IPS DF 4.7 (cell line): ENCODE results near the gene CDCA3.

Experiments used
- DNase-seq: peaks from one replicate; pipeline ENCODE4 v3.0.0-alpha.2; 2013; ENCODE audit warnings: low spot score; ENCODE audit errors: extremely low read depth

Gene CDCA3

GRCh38 chr12:6833189-6833890 is 17.7 kb downstream of the CDCA3 start:
- DNase-seq = no peak

GRCh38 chr12:6832125-6832524 is 19.0 kb downstream of the CDCA3 start:
- no peak for DNase-seq

GRCh38 chr12:6831450-6831995 is 19.6 kb downstream of the CDCA3 start:
- no peak for DNase-seq

- no peak for DNase-seq
These were observed 20.1 kb downstream of the CDCA3 start for GRCh38 chr12:6830999-6831398.

DNA sequence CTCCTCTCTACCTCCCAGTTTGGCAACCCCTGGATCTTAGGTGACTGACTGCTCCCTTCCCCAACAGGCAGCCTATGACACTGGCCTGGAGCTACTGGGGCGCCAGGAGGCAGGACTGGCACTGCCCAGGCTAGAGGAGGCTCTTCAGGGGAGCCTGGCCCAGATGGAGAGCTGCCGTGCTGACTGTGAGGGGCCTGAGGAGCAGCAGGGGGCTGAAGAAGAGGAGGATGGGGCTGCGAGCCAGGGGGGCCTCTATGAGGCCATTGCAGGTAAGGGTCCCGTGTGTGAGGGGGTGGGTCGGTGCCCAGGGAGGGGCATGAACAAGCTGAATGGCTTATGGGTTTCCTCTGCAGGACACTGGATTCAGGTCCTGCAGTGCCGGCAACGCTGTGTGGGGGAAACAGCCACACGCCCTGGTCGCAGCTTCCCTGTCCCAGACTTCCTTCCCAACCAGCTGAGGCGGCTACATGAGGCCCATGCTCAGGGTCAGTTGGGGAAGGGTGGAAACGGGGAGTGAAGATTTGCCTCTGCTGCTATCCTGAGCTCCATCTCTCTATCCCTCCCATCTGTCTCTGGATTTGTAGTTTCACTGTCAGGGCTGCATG is 20.7 kb downstream of the CDCA3 start:
- DNase-seq = no peak

- no peak for DNase-seq
These were observed 21.4 kb downstream of the CDCA3 start for GRCh38 chr12:6829536-6830220.

GRCh38 chr12:6828781-6829535 is 22.1 kb downstream of the CDCA3 start:
- no peak for DNase-seq

GRCh38 chr12:6827982-6828780 is 22.9 kb downstream of the CDCA3 start, which contains the start of gene P3H3:
Gene P3H3, plus strand, starts transcription at chr12:6828407. Its CDS starts 34 bp downstream, at chr12:6828441.
- no peak for DNase-seq

GRCh38 chr12:6827437-6827911 is 23.6 kb downstream of the CDCA3 start:
- DNase-seq = no peak

DNA sequence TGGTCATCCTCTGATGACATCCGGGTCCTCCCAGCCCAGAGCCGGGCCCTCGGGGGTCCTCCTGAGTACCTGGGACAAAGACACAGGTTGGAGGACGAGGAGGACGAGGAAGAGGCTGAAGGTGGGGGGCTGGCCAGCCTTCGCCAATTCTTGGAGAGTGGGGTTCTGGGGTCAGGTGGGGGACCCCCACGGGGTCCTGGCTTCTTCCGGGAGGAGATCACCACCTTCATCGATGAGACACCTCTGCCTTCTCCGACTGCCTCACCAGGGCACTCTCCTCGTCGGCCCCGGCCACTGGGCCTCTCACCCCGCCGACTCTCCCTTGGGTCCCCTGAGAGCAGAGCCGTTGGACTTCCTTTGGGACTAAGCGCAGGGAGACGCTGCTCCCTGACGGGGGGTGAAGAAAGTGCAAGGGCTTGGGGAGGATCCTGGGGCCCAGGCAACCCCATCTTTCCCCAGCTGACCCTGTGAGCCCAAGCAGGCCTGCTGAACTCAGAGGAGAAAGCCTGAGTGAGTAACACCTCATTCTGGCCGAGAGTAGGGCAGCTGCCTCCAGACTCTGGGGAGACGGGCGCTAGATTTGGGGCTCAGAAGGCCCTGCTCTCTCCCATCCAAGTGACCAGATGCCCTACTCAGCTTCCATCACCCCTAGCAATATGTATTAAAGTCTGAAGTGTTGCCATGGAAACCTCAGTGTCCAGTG is 24.2 kb downstream of the CDCA3 start:
- no peak for DNase-seq

DNA sequence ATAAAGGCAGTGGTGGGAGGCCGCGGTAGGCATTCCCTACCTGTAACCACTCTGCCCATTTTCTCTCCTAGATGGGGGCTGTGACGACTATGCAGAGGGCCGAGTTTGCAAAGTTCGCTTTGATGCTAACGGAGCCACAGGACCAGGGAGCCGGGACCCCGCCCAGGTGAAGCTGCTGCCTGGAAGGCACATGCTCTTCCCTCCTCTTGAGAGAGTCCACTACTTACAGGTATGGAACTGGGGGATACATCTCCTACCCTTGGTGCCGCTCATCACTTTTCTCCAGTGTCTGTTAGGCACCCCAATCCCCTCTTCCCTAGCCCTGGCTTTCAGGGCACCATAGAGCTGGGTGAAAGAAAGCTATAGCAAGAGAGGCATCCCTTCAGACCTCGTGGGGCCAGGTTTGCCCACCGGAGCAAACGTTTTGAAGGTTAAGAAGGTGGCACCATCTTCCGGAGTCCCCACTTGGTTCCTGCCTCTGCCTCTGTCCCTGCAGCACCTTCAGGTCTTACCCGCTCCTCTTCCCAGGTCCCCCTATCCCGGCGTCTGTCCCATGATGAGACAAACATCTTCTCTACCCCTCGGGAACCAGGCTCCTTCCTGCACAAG is 24.9 kb downstream of the CDCA3 start:
- DNase-seq = no peak

DNA sequence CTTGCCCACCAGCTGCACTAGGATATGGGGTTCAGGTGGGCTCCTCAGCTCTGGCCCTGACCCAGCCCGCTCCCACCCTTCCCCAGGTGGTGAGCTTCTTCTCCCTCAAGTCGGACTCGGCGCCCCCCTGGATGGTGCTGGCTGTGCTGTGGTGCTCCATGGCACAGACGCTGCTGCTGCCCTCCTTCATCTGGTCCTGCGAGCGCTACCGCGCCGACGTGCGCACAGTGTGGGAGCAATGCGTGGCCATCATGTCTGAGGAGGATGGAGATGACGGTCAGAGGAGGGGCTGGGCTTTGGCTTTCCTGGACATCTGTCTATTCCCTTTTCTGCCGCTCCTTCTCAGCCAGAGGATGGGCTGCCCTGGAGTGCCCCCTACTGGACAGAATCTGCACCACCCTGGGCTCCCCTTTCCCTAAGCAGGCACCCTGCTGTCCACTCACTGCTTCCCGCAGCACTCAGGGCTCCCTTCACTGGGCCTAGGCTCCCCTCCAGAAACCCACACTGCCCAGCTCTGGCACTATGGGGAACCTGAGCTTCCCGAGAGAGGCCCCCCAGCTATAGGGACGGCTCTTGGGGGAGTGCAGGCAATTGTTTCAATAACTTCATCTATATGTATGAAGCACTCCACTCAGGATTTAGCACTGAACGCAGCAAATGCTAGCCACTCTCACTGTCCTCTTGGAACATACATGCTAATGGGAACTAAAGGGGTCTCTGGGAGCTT is 25.5 kb downstream of the CDCA3 start:
- no peak for DNase-seq

GRCh38 chr12:6824901-6825381 is 26.1 kb downstream of the CDCA3 start:
- DNase-seq = no peak

DNA sequence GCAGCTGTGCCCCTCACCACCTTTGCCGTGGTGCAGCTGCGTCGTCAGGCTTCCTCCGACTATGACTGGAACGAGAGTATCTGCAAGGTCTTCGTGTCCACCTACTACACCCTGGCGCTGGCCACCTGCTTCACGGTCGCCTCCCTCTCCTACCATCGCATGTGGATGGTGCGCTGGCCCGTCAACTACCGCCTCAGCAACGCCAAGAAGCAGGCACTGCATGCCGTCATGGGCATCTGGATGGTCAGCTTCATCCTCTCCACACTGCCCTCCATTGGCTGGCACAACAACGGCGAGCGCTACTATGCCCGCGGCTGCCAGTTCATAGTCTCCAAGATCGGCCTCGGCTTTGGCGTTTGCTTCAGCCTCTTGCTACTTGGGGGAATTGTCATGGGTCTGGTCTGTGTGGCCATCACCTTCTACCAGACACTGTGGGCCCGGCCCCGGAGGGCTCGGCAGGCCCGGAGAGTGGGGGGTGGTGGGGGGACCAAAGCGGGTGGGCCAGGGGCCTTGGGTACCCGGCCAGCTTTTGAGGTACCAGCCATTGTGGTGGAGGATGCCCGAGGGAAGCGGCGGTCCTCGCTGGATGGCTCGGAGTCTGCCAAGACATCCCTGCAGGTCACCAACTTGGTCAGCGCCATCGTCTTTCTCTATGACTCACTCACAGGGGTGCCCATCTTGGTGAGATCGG is 26.9 kb downstream of the CDCA3 start:
- no peak for DNase-seq

- no peak for DNase-seq
These were observed 27.7 kb downstream of the CDCA3 start for GRCh38 chr12:6823182-6824084.

DNA sequence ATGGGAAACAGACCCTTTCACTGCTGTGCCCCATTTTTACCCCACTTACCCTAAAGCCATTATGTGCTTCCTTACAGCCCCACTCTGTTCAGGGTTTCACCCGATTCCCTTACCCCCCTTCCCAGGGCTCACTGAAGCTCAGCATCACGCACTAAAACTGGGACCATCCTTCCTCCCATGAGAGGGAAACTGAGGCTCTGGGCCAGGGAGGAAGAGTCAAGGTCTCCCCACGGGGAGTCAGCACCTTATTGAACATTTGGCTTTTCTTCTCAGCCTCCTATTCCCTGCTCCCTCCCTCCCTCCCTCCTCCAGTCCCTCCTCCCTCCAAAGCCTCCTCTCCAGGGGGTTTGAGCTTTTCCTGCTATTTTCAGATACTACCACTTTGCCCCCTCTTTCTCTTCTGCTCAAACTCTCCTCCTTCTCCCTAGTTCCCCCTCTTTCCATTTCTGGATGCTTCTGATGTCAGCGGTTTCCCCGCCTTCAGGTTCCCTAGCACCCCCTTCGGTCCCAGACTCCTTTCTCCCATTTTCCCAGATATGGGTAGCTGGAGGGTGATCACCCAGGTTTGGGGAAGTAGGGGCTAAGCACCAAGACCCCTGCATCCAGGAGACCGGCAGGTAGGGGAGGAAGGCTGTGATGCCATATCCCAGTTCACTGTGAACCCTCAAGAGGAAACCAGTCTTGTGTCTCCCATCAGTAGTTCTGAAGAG is 28.5 kb downstream of the CDCA3 start:
- no peak for DNase-seq
